HepG2 (cell line): Measurements from ENCODE around the gene LAMA5. TPM values are rescaled to one million over a fixed set of nuclear protein-coding genes. Genes with fewer than 3 reads are reported as not detected.

Experiments
- EP300 ChIP-seq, 3 experiments: sonication (generic) in 1 of 3; formaldehyde crosslinking in 1 of 3; IDR thresholded peaks; 2 replicates each; pipeline versions ENCODE4 v1.5.1 to v1.6.1; 2011 to 2020; ENCODE audit warnings: low read depth in 2 of 3, low read length in 2 of 3, borderline replicate concordance in 1 of 3, improper control_type of control experiment in 1 of 3, mild to moderate bottlenecking in 1 of 3, missing genetic modification reagents in 1 of 3, moderate library complexity in 1 of 3
- HBP1 ChIP-seq: IDR thresholded peaks from 2 replicates; pipeline ENCODE4 v1.6.1; 2016; ENCODE audit warnings: low read depth, control low read depth
- HOXA5 ChIP-seq: sonication (generic); formaldehyde crosslinking; IDR thresholded peaks from 2 replicates; pipeline ENCODE4 v1.4.0; 2020; ENCODE audit warnings: missing genetic modification reagents
- KAT7 ChIP-seq: IDR thresholded peaks from 2 replicates; pipeline ENCODE4 v1.6.1; 2018; ENCODE audit warnings: borderline replicate concordance, missing compliant biosample characterization
- MEIS1 ChIP-seq: sonication (generic); formaldehyde crosslinking; IDR thresholded peaks from 2 replicates; pipeline ENCODE4 v1.9.0; 2021; ENCODE audit warnings: mild to moderate bottlenecking, missing genetic modification reagents, moderate library complexity, borderline replicate concordance
- POLR2A ChIP-seq, 2 experiments: IDR thresholded peaks; 2 replicates each; pipeline ENCODE4 v1.6.1; 2011; ENCODE audit warnings: low read depth in 2 of 2, low read length in 2 of 2, mild to moderate bottlenecking in 1 of 2, moderate library complexity in 1 of 2; ENCODE audit not compliant: insufficient read depth in 1 of 2
- POLR2AphosphoS2 ChIP-seq: IDR thresholded peaks from 2 replicates; pipeline ENCODE4 v1.6.1; 2011; ENCODE audit warnings: low read depth, low read length, improper control_type of control experiment
- SOX6 ChIP-seq, 2 experiments: fragments of 450-650 bp in 1 of 2; sonication (generic) in 1 of 2; formaldehyde crosslinking in 1 of 2; IDR thresholded peaks; 2 replicates each; pipeline versions ENCODE4 v1.4.0 to v1.6.1; 2017 to 2020; ENCODE audit warnings: antibody characterized with exemption in 1 of 2, mild to moderate bottlenecking in 1 of 2, missing genetic modification reagents in 1 of 2
- TIGD3 ChIP-seq: sonication (generic); formaldehyde crosslinking; IDR thresholded peaks from 2 replicates; pipeline ENCODE4 v1.5.1; 2020; ENCODE audit warnings: mild to moderate bottlenecking, missing genetic modification reagents, borderline replicate concordance
- ZHX2 ChIP-seq, 2 experiments: sonication (generic) in 1 of 2; formaldehyde crosslinking in 1 of 2; IDR thresholded peaks; 2 replicates each; pipeline versions ENCODE4 v1.6.1 to v1.9.0; 2014 to 2022; ENCODE audit warnings: antibody characterized with exemption in 1 of 2, borderline replicate concordance in 1 of 2, inconsistent platforms in 1 of 2, low read depth in 1 of 2, missing genetic modification reagents in 1 of 2
- ZNF143 ChIP-seq: sonication (generic); formaldehyde crosslinking; IDR thresholded peaks from 2 replicates; pipeline ENCODE4 v1.4.0; 2020; ENCODE audit warnings: missing genetic modification reagents
- ZNF569 ChIP-seq: sonication (generic); formaldehyde crosslinking; IDR thresholded peaks from 2 replicates; pipeline ENCODE4 v1.5.0; 2020; ENCODE audit warnings: mild to moderate bottlenecking, missing genetic modification reagents, moderate library complexity, borderline replicate concordance
- ZNF710 ChIP-seq: sonication (generic); formaldehyde crosslinking; IDR thresholded peaks from 2 replicates; pipeline ENCODE4 v1.5.0; 2020; ENCODE audit warnings: mild to moderate bottlenecking, missing genetic modification reagents, borderline replicate concordance
- ZNF816 ChIP-seq: sonication (generic); formaldehyde crosslinking; IDR thresholded peaks from 2 replicates; pipeline ENCODE4 v1.8.0; 2022; ENCODE audit warnings: missing genetic modification reagents, mild to moderate bottlenecking, borderline replicate concordance
- ZNF883 ChIP-seq: sonication (generic); formaldehyde crosslinking; IDR thresholded peaks from 2 replicates; pipeline ENCODE4 v1.5.1; 2020; ENCODE audit warnings: mild to moderate bottlenecking, missing genetic modification reagents; ENCODE audit errors: not compliant biosample characterization
- polyA plus RNA-seq, 8 experiments: library from polyadenylated mRNA; depleted of rRNA in 3 of 8; stranded (reverse) in 7 of 8; unstranded in 1 of 8; fragments of >200 nt; fragmentation: Illumina TruSeq in 4 of 8; extraction: Trizol in 4 of 8; gene quantifications; 2 replicates each; pipeline versions ENCODE4 v1.2.1 to v1.2.3, GENCODE V29; 2011 to 2016; ENCODE audit warnings: low read depth in 4 of 8, missing spikeins in 1 of 8, mixed read lengths in 1 of 8; ENCODE audit not compliant: insufficient read depth in 1 of 8
- total RNA-seq, 5 experiments: library from RNA; depleted of rRNA; stranded (reverse); fragments of >200 nt; fragmentation: Illumina TruSeq; extraction: Trizol; gene quantifications; 2 replicates each; pipeline ENCODE4 v1.2.3, GENCODE V29; 2016; ENCODE audit warnings: low read depth in 1 of 5

LAMA5 gene
- total and polyA plus RNA-seq, 2 of the 13 experiments (the other 11 are each of a cell fraction or from before 2014, with no cell fraction given): 21.0 to 44.7 TPM

GRCh38 chr20:62368976-62369814 is 2.1 kb upstream of the LAMA5 start (continued):
- TF ChIP-seq MEIS1 (no peak), HBP1 (no peak), ZNF883 (CRISPR knock-in tag) (no peak), ZNF143 (CRISPR knock-in tag) (0 out of 2 replicates have a peak, but pooled peaks have one; percentile 15), ZNF816 (no peak), ZNF569 (CRISPR knock-in tag) (no peak), ZNF710 (0 out of 2 replicates have a peak, but pooled peaks have one; percentile 5), HOXA5 (CRISPR knock-in tag) (0 out of 2 replicates have a peak, but pooled peaks have one; percentile 70), ZHX2 (IDR thresholded peaks at IDR 0.05; ENCODE audit: low read depth) (no peak), ZHX2 (CRISPR knock-in tag; IDR thresholded peaks at IDR 0.05; ENCODE audit: borderline replicate concordance) (no peak), TIGD3 (CRISPR knock-in tag) (no peak), KAT7 (no peak), POLR2A (IDR thresholded peaks at IDR 0.05; ENCODE audit: insufficient read depth in 1 of 2, low read depth in 2 of 2, low read length in 2 of 2) (0 out of 4 replicates have a peak, but pooled peaks of 1 of the 2 experiments have one; percentile 6), POLR2AphosphoS2 (no peak), SOX6 (IDR thresholded peaks at IDR 0.05) (no peak), SOX6 (CRISPR knock-in tag; IDR thresholded peaks at IDR 0.05) (no peak), EP300 (IDR thresholded peaks at IDR 0.05; ENCODE audit: low read depth in 2 of 2, low read length in 2 of 2) (no peak; a peak in 1 of 4 replicates), EP300 (CRISPR knock-in tag; IDR thresholded peaks at IDR 0.05; ENCODE audit: borderline replicate concordance) (no peak; the same call in 1 of the 2 replicates)
